ENCODE measurements around the gene FMN2.

FMN2 gene

GRCh38 chr1:240501115-240501514 is 409.4 kb downstream of the FMN2 start:
- no peak for DNase-seq

GRCh38 chr1:240503036-240503435 is 411.4 kb downstream of the FMN2 start:
- no peak for DNase-seq

- DNase-seq = no peak
These were observed 411.9 kb downstream of the FMN2 start for GRCh38 chr1:240503558-240503957.

GRCh38 chr1:240506176-240506575 is 414.5 kb downstream of the FMN2 start:
- DNase-seq = no peak

GRCh38 chr1:240508201-240508600 is 416.5 kb downstream of the FMN2 start:
- DNase-seq = no peak

GRCh38 chr1:240508950-240509349 is 417.3 kb downstream of the FMN2 start:
- DNase-seq = no peak

GRCh38 chr1:240511789-240512188 is 420.1 kb downstream of the FMN2 start:
- DNase-seq = no peak

- no peak for DNase-seq
These were observed 423.8 kb downstream of the FMN2 start for GRCh38 chr1:240515505-240515904.

- no peak for DNase-seq
These were observed 424.4 kb downstream of the FMN2 start for GRCh38 chr1:240516069-240516468.

- DNase-seq = no peak
These were observed 426.2 kb downstream of the FMN2 start for GRCh38 chr1:240517891-240518290.

GRCh38 chr1:240522122-240522822 is 430.6 kb downstream of the FMN2 start:
- no peak for DNase-seq

- DNase-seq = no peak
These were observed 432.8 kb downstream of the FMN2 start for GRCh38 chr1:240524356-240525069.
